Stimulated activated naive B cell treated with anti-CD40 and anti-IgM and Interleukin-4, amounts not matched to agents 10 μg/mL and 1 μg/mL and 100 μg/mL, for 72 hours (primary cell): ENCODE data around the gene FARP1.

Source experiments
- ATAC-seq, 2 donors: fragments of 150-1000 bp; cut with Tn5 transposase; replicated peaks; 2 replicates each; pipeline ENCODE4 v1.10.0; 2021; ENCODE audit warnings: moderate library complexity in 1 of 2
- DNase-seq: peaks from one replicate; pipeline ENCODE4 v3.0.0; 2021
- H3K27ac Mint-ChIP-seq: one replicate; pipeline ENCODE4 v1.8.0; 2022; ENCODE audit warnings: mild to moderate bottlenecking, mixed read lengths
- H3K27me3 Mint-ChIP-seq, 2 donors: one replicate each; pipeline ENCODE4 v1.8.0; 2022; ENCODE audit warnings: mixed read lengths in 2 of 2
- H3K36me3 Mint-ChIP-seq, 2 donors: one replicate each; pipeline ENCODE4 v1.8.0; 2022; ENCODE audit warnings: mixed read lengths in 2 of 2, mild to moderate bottlenecking in 1 of 2
- H3K4me1 Mint-ChIP-seq, 2 donors: one replicate each; pipeline ENCODE4 v1.8.0; 2022; ENCODE audit warnings: mixed read lengths in 2 of 2, mild to moderate bottlenecking in 1 of 2
- H3K4me3 Mint-ChIP-seq, 2 donors: one replicate each; pipeline ENCODE4 v1.8.0; 2022; ENCODE audit warnings: mild to moderate bottlenecking in 2 of 2, mixed read lengths in 2 of 2, moderate library complexity in 1 of 2
- H3K9me3 Mint-ChIP-seq, 2 donors: one replicate each; pipeline ENCODE4 v1.8.0; 2022; ENCODE audit warnings: mixed read lengths in 2 of 2, mild to moderate bottlenecking in 1 of 2

Gene FARP1

GRCh38 chr13:98370261-98370660, 227.4 kb downstream of the FARP1 start:
- H3K36me3 Mint-ChIP-seq = no peaks in the 10 kb centered on the region
- no peak overlapping the region for H3K4me3 Mint-ChIP-seq
- H3K4me1 Mint-ChIP-seq = no peaks in the 10 kb centered on the region
- peaks cover 5 to 8% of the 10 kb centered on the region in 2 donors for H3K9me3 Mint-ChIP-seq
- ATAC-seq (no peak), DNase-seq (no peak)
- no peak overlapping the region for H3K27ac Mint-ChIP-seq
- H3K27me3 Mint-ChIP-seq = peaks cover 15 to 23% of the 10 kb centered on the region in 2 donors

GRCh38 chr13:98370806-98371515, 228.1 kb downstream of the FARP1 start:
- H3K4me3 Mint-ChIP-seq = no peak overlapping the region
- peaks cover 15 to 23% of the 10 kb centered on the region in 2 donors for H3K27me3 Mint-ChIP-seq
- H3K4me1 Mint-ChIP-seq = no peaks in the 10 kb centered on the region
- no peaks in the 10 kb centered on the region for H3K36me3 Mint-ChIP-seq
- no peak overlapping the region for H3K27ac Mint-ChIP-seq
- peaks cover 5 to 8% of the 10 kb centered on the region in 2 donors for H3K9me3 Mint-ChIP-seq
- ATAC-seq (no peak), DNase-seq (no peak)

- DNase-seq (no peak), ATAC-seq (no peak)
- H3K27ac Mint-ChIP-seq = no peak overlapping the region
- peaks cover 15 to 23% of the 10 kb centered on the region in 2 donors for H3K27me3 Mint-ChIP-seq
- H3K4me1 Mint-ChIP-seq = no peaks in the 10 kb centered on the region
- no peak overlapping the region for H3K4me3 Mint-ChIP-seq
- H3K9me3 Mint-ChIP-seq = peaks cover 5 to 8% of the 10 kb centered on the region in 2 donors
- peaks cover 0 to 3% of the 10 kb centered on the region in 2 donors for H3K36me3 Mint-ChIP-seq
Measured at GRCh38 chr13:98371516-98372023, 228.7 kb downstream of the FARP1 start.

GRCh38 chr13:98372876-98373275, 230.0 kb downstream of the FARP1 start:
- no peak for DNase-seq
- no peak overlapping the region for H3K4me3 Mint-ChIP-seq
- peaks cover 0 to 3% of the 10 kb centered on the region in 2 donors for H3K36me3 Mint-ChIP-seq
- no peak for ATAC-seq
- no peaks in the 10 kb centered on the region for H3K4me1 Mint-ChIP-seq
- H3K27ac Mint-ChIP-seq = no peak overlapping the region
- peaks cover 8 to 9% of the 10 kb centered on the region in 2 donors for H3K9me3 Mint-ChIP-seq
- peaks cover 22 to 23% of the 10 kb centered on the region in 2 donors for H3K27me3 Mint-ChIP-seq

- no peak for DNase-seq
- Mint-ChIP-seq H3K4me3 (no peak overlapping the region), H3K9me3 (peaks cover 9 to 10% of the 10 kb centered on the region in 2 donors), H3K36me3 (peaks cover 0 to 3% of the 10 kb centered on the region in 2 donors), H3K27me3 (peaks cover 21 to 24% of the 10 kb centered on the region in 2 donors), H3K27ac (no peak overlapping the region), H3K4me1 (no peaks in the 10 kb centered on the region)
- no peak for ATAC-seq
Measured at GRCh38 chr13:98374750-98375149, 231.9 kb downstream of the FARP1 start.

GRCh38 chr13:98377635-98378378, 234.9 kb downstream of the FARP1 start:
- Mint-ChIP-seq H3K27me3 (peaks cover 7 to 21% of the 10 kb centered on the region in 2 donors), H3K4me1 (no peaks in the 10 kb centered on the region), H3K27ac (no peak overlapping the region), H3K9me3 (peaks cover 7 to 9% of the 10 kb centered on the region in 2 donors), H3K4me3 (no peak overlapping the region), H3K36me3 (peaks cover 0 to 3% of the 10 kb centered on the region in 2 donors)
- ATAC-seq (no peak), DNase-seq (no peak)

GRCh38 chr13:98384739-98385138, 241.8 kb downstream of the FARP1 start:
- Mint-ChIP-seq H3K4me1 (peaks cover 0 to 2% of the 10 kb centered on the region in 2 donors), H3K27me3 (peaks cover 22 to 33% of the 10 kb centered on the region in 2 donors), H3K4me3 (no peak overlapping the region), H3K27ac (no peak overlapping the region), H3K9me3 (no peaks in the 10 kb centered on the region), H3K36me3 (no peaks in the 10 kb centered on the region)
- ATAC-seq (no peak), DNase-seq (no peak)

GRCh38 chr13:98385606-98386005, 242.7 kb downstream of the FARP1 start:
- H3K27ac Mint-ChIP-seq = no peak overlapping the region
- DNase-seq = no peak
- no peak for ATAC-seq
- peaks cover 22 to 33% of the 10 kb centered on the region in 2 donors for H3K27me3 Mint-ChIP-seq
- H3K4me3 Mint-ChIP-seq = no peak overlapping the region
- H3K4me1 Mint-ChIP-seq = peaks cover 0 to 2% of the 10 kb centered on the region in 2 donors
- no peaks in the 10 kb centered on the region for H3K36me3 Mint-ChIP-seq
- H3K9me3 Mint-ChIP-seq = no peaks in the 10 kb centered on the region

- Mint-ChIP-seq H3K36me3 (no peaks in the 10 kb centered on the region), H3K27ac (no peak overlapping the region), H3K9me3 (no peaks in the 10 kb centered on the region), H3K4me1 (peaks cover 0 to 2% of the 10 kb centered on the region in 2 donors), H3K4me3 (no peak overlapping the region), H3K27me3 (peaks cover 21 to 32% of the 10 kb centered on the region in 2 donors)
- no peak for DNase-seq
- no peak for ATAC-seq
Measured at GRCh38 chr13:98386637-98387036, 243.7 kb downstream of the FARP1 start.

- H3K27ac Mint-ChIP-seq = no peak overlapping the region
- peaks cover 0 to 2% of the 10 kb centered on the region in 2 donors for H3K4me1 Mint-ChIP-seq
- H3K4me3 Mint-ChIP-seq = no peak overlapping the region
- no peak for DNase-seq
- ATAC-seq = no peak
- H3K36me3 Mint-ChIP-seq = no peaks in the 10 kb centered on the region
- H3K27me3 Mint-ChIP-seq = peaks cover 9 to 31% of the 10 kb centered on the region in 2 donors
- no peaks in the 10 kb centered on the region for H3K9me3 Mint-ChIP-seq
Measured at GRCh38 chr13:98389319-98389718, 246.4 kb downstream of the FARP1 start.

GRCh38 chr13:98390086-98390715, 247.3 kb downstream of the FARP1 start:
- H3K27me3 Mint-ChIP-seq = peaks cover 4 to 23% of the 10 kb centered on the region in 2 donors
- DNase-seq (no peak), ATAC-seq (no peak)
- no peak overlapping the region for H3K4me3 Mint-ChIP-seq
- H3K4me1 Mint-ChIP-seq = no peaks in the 10 kb centered on the region
- H3K36me3 Mint-ChIP-seq = no peaks in the 10 kb centered on the region
- no peaks in the 10 kb centered on the region for H3K9me3 Mint-ChIP-seq
- H3K27ac Mint-ChIP-seq = no peak overlapping the region

GRCh38 chr13:98393873-98394272, 251.0 kb downstream of the FARP1 start:
- no peak overlapping the region for H3K27ac Mint-ChIP-seq
- DNase-seq = no peak
- ATAC-seq = no peak
- H3K27me3 Mint-ChIP-seq = peaks cover 10 to 18% of the 10 kb centered on the region in 2 donors
- no peaks in the 10 kb centered on the region for H3K9me3 Mint-ChIP-seq
- no peaks in the 10 kb centered on the region for H3K4me1 Mint-ChIP-seq
- H3K4me3 Mint-ChIP-seq = no peak overlapping the region
- H3K36me3 Mint-ChIP-seq = no peaks in the 10 kb centered on the region

GRCh38 chr13:98394820-98395510, 252.1 kb downstream of the FARP1 start:
- H3K9me3 Mint-ChIP-seq = no peaks in the 10 kb centered on the region
- H3K27me3 Mint-ChIP-seq = peaks cover 10 to 12% of the 10 kb centered on the region in 2 donors
- H3K27ac Mint-ChIP-seq = no peak overlapping the region
- H3K4me3 Mint-ChIP-seq = no peak overlapping the region
- ATAC-seq (no peak), DNase-seq (no peak)
- no peaks in the 10 kb centered on the region for H3K36me3 Mint-ChIP-seq
- H3K4me1 Mint-ChIP-seq = no peaks in the 10 kb centered on the region
